K562 (cell line): ENCODE data around the gene TTC33. TPM values are rescaled to one million over a fixed set of nuclear protein-coding genes. Genes with fewer than 3 reads are reported as not detected.
"Not testable (repeated sequence)": the region's sequence is repeated elsewhere in the genome, so short reads cannot be mapped to it uniquely, and the experiment has no call there.

ENCODE experiments used
- ATAC-seq: fragments of 200-7000 bp; cut with Tn5 transposase; 3 replicates; pipeline ENCODE4 v1.9.1; 2020; ENCODE audit warnings: moderate library complexity
- BruUV-seq: library from RNA; stranded (reverse); fragments of 400-500 nt; replicated peaks from 2 replicates; lab custom pipeline; 2021; lab: Mats Ljungman, UMichigan
- CTCF ChIA-PET: fragments of 300-600 bp; formaldehyde crosslinking; extraction: SDS; loops from one replicate; lab custom pipeline; 2021; ENCODE audit warnings: low intra/inter-chr PET ratio; lab: Yijun Ruan, JAX
- POLR2A ChIA-PET: fragments of 300-600, 350-650 bp; sonication (Branson Sonifier 250); formaldehyde crosslinking; extraction: SDS; loops from one replicate; lab custom pipeline; 2021; ENCODE audit warnings: antibody characterized with exemption, inconsistent platforms; lab: Yijun Ruan, JAX
- DNase-seq, 4 experiments: peaks; one replicate each; pipeline versions ENCODE4 v3.0.0 to v3.0.0-alpha.2; 2011 to 2018; ENCODE audit warnings: low spot score in 3 of 4, mixed read lengths in 3 of 4; ENCODE audit errors: extremely low read depth in 1 of 4
- FAIRE-seq: peaks from 2 replicates; lab custom pipeline; 2011; peaks lifted over from hg19 to GRCh38; lab: Jason Lieb, UNC
- H2AFZ ChIP-seq: 2 replicates; pipeline ENCODE4 v1.6.0; 2011; ENCODE audit warnings: low read depth, low read length, control low read depth, inconsistent platforms
- H3K27ac ChIP-seq: fragments of 200-600 bp; 3 replicates; pipeline ENCODE4 v1.8.0; 2011; ENCODE audit warnings: low read depth, mild to moderate bottlenecking, control low read depth, inconsistent platforms, low read length, moderate library complexity, mixed read lengths; ENCODE audit errors: extremely low read depth
- H3K27me3 ChIP-seq, 2 experiments: fragments of 300-600 bp in 1 of 2; 2 replicates in 1 of 2; 3 replicates in 1 of 2; pipeline versions ENCODE4 v1.6.0 to v1.8.0; 2011; ENCODE audit warnings: inconsistent platforms in 2 of 2, low read length in 2 of 2, mild to moderate bottlenecking in 1 of 2, mixed read lengths in 1 of 2, moderate library complexity in 1 of 2; ENCODE audit not compliant: control insufficient read depth in 2 of 2, insufficient read depth in 2 of 2
- H3K36me3 ChIP-seq: fragments of 300-600 bp; 3 replicates; pipeline ENCODE4 v1.8.0; 2011; ENCODE audit warnings: mild to moderate bottlenecking, low read length, inconsistent platforms; ENCODE audit not compliant: control insufficient read depth, insufficient read depth
- H3K4me1 ChIP-seq, 2 experiments: fragments of 200-600 bp in 1 of 2; replicated peaks in 1 of 2; 2 replicates in 1 of 2; 3 replicates in 1 of 2; pipeline versions ENCODE4 v1.5.1 to v1.8.0; 2011; ENCODE audit warnings: inconsistent platforms in 2 of 2, low read length in 2 of 2, mild to moderate bottlenecking in 1 of 2, mixed read lengths in 1 of 2, moderate library complexity in 1 of 2; ENCODE audit not compliant: control insufficient read depth in 2 of 2, insufficient read depth in 2 of 2
- H3K4me2 ChIP-seq: 2 replicates; pipeline ENCODE4 v1.6.1; 2011; ENCODE audit warnings: low read length, control low read depth, inconsistent platforms, mixed read lengths; ENCODE audit not compliant: insufficient read depth
- H3K4me3 ChIP-seq: fragments of 200-600 bp; sonication (generic), shearing (Covaris generic); 2 replicates; pipeline ENCODE4 v1.5.1; 2016; ENCODE audit warnings: control low read depth, inconsistent platforms
- H3K79me2 ChIP-seq: fragments of 200-600 bp; 3 replicates; pipeline ENCODE4 v1.8.0; 2011; ENCODE audit warnings: low read length, inconsistent platforms; ENCODE audit not compliant: control insufficient read depth, insufficient read depth
- H3K9ac ChIP-seq, 2 experiments: 2 replicates each; pipeline versions ENCODE4 v1.6.0 to v1.6.1; 2011; ENCODE audit warnings: low read depth in 2 of 2, low read length in 2 of 2, control low read depth in 1 of 2, inconsistent platforms in 1 of 2, mild to moderate bottlenecking in 1 of 2, mixed read lengths in 1 of 2; ENCODE audit not compliant: insufficient read depth in 1 of 2
- H3K9me1 ChIP-seq: one replicate; pipeline ENCODE4 v1.6.0; 2011; ENCODE audit warnings: inconsistent platforms, mild to moderate bottlenecking, low read length, moderate library complexity; ENCODE audit not compliant: control insufficient read depth, insufficient read depth
- H3K9me3 ChIP-seq: replicated peaks from 2 replicates; pipeline ENCODE4 v1.5.1; 2011; ENCODE audit warnings: low read depth, low read length, inconsistent platforms; ENCODE audit not compliant: control insufficient read depth, insufficient read depth
- H4K20me1 ChIP-seq: replicated peaks from 2 replicates; pipeline ENCODE4 v1.6.1; 2011; ENCODE audit warnings: low read length, inconsistent platforms, mixed read lengths; ENCODE audit not compliant: control insufficient read depth, insufficient read depth
- CXXC5 ChIP-seq: fragments of 250-450 bp; sonication (Bioruptor Pico); IDR thresholded peaks from 2 replicates; pipeline ENCODE4 v1.8.0; 2022; ENCODE audit warnings: inconsistent platforms, mild to moderate bottlenecking, moderate library complexity
- HEY1 ChIP-seq: fragments of 250-450 bp; sonication (Bioruptor Pico); IDR thresholded peaks from 2 replicates; pipeline ENCODE4 v1.5.0; 2020; ENCODE audit warnings: mild to moderate bottlenecking, moderate library complexity, borderline replicate concordance
- KHSRP ChIP-seq: fragments of 450-650 bp; IDR thresholded peaks from 2 replicates; pipeline ENCODE4 v1.6.1; 2017
- PCBP2 ChIP-seq: fragments of 200-400 bp; formaldehyde crosslinking; IDR thresholded peaks from 2 replicates; pipeline ENCODE4 v1.6.1; 2018; ENCODE audit warnings: low read length, low read depth, mild to moderate bottlenecking, moderate library complexity; ENCODE audit not compliant: poor library complexity, severe bottlenecking
- PPARD ChIP-seq: fragments of 250-450 bp; sonication (Bioruptor Pico); IDR thresholded peaks from 2 replicates; pipeline ENCODE4 v1.8.0; 2022; ENCODE audit warnings: inconsistent platforms, mild to moderate bottlenecking, moderate library complexity
- ZBTB7A ChIP-seq: IDR thresholded peaks from 2 replicates; pipeline ENCODE4 v1.6.1; 2011; ENCODE audit warnings: low read depth, mild to moderate bottlenecking, low read length, moderate library complexity, borderline replicate concordance; ENCODE audit not compliant: control insufficient read depth
- ZNF212 ChIP-seq: fragments of 450-650 bp; formaldehyde crosslinking; IDR thresholded peaks from 2 replicates; pipeline ENCODE4 v1.4.0; 2020; ENCODE audit warnings: mild to moderate bottlenecking
- WGBS: fragments of 100-300 bp; shearing (Covaris generic); methylation state at CpG from one replicate; pipeline ENCODE4 v1.1.6; 2016; ENCODE audit warnings: low coverage, mixed read lengths; ENCODE audit not compliant: insufficient coverage; ENCODE audit errors: missing lambda C conversion rate; 5-methylcytosine and 5-hydroxymethylcytosine counted together
- in situ Hi-C: fragments of 300-500 bp; cut with MboI; formaldehyde crosslinking; loops from 4 replicates; pipeline ENCODE4 v1.15.0; 2018; ENCODE audit warnings: inconsistent platforms, mixed read lengths
- intact Hi-C: fragments of 100-400 bp; cut with micrococcal nuclease; formaldehyde crosslinking; loops from 2 replicates; pipeline ENCODE4 v1.14.2; 2022
- polyA plus RNA-seq, 8 experiments: library from polyadenylated mRNA; depleted of rRNA in 4 of 8; stranded (reverse) in 5 of 8; unstranded in 3 of 8; fragments of >200 nt; fragmentation: Nextera tagmentation in 2 of 8; fragmentation: Illumina TruSeq in 1 of 8; extraction: Ambion mirVana in 2 of 8; extraction: Trizol in 1 of 8; gene quantifications; 2 replicates each; pipeline versions ENCODE4 v1.2.1 to v1.2.3, GENCODE V29; 2011 to 2014; ENCODE audit warnings: inconsistent platforms in 1 of 8, missing spikeins in 1 of 8
- total RNA-seq, 7 experiments: library from RNA; depleted of rRNA in 6 of 7; stranded (reverse); fragments of >200 nt in 6 of 7; fragmentation: Illumina TruSeq in 2 of 7; extraction: Trizol in 2 of 7; gene quantifications; 2 replicates each; pipeline versions ENCODE4 v1.2.1 to v1.2.3, GENCODE V29; 2011 to 2021; ENCODE audit warnings: low replicate concordance in 1 of 7
- TF ChIP-seq, protein P1 (sequence below): fragments of 250-450 bp; sonication (Bioruptor Pico); IDR thresholded peaks from 2 replicates; pipeline ENCODE4 v1.8.0; 2021; ENCODE audit warnings: moderate library complexity, mild to moderate bottlenecking, inconsistent platforms
- TF ChIP-seq, protein P2 (sequence below): IDR thresholded peaks from 2 replicates; pipeline ENCODE4 v1.6.1; 2016; ENCODE audit warnings: missing genetic modification characterization, missing compliant biosample characterization

The TTC33 gene
- total and polyA plus RNA-seq, 9 of the 15 experiments (the other 6 are each of a cell fraction or from before 2014, with no cell fraction given) = 11.5 to 24.9 (median 21.1) TPM

DNA sequence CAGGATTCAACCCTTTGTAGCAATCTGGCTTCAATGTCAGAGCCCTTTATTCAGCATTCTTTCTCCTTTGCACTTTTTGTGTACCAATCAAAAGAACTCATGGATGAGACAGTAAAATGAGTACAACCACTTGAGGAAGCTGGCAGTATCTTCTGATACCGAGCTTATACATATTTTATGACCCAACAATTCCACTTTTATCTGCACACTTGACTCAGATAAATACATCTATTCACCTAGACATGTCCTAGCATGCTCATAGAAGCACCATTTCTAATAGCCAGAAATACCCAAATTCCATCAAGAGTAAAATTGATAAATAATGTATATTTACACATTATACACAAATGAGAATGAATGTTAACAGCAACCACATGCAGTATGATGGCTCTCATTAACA is 187.2 kb downstream of the TTC33 start:
- H4K20me1 ChIP-seq = no peaks in the 10 kb centered on the region
- H2AFZ ChIP-seq = no peak overlapping the region
- H3K27me3 ChIP-seq = no peaks in the 10 kb centered on the region
- H3K79me2 ChIP-seq = no peaks in the 10 kb centered on the region
- DNase-seq (no peak), FAIRE-seq (no peak), ATAC-seq (no peak)
- H3K9me1 ChIP-seq = no peaks in the 10 kb centered on the region
- no peaks in the 10 kb centered on the region for H3K4me1 ChIP-seq
- no peak overlapping the region for H3K27ac ChIP-seq
- H3K4me3 ChIP-seq = no peak overlapping the region
- intact Hi-C loops (no loop called here), in situ Hi-C loops (no loop called here)
- 0% methylated on average over 1 of the region's 1 CpG for WGBS
- H3K4me2 ChIP-seq = no peak overlapping the region
- BruUV-seq = no TSS peak
- H3K9me3 ChIP-seq = no peaks in the 10 kb centered on the region
- ChIA-PET POLR2A (interaction anchor here (0.6 kb wide), 1 partner anchor 59 kb away, joined by 3 read pairs; no protein-coding TSS in a partner anchor), CTCF (no interaction called here)
- no peaks in the 10 kb centered on the region for H3K36me3 ChIP-seq
- no peak for TF ChIP-seq KHSRP
- TF ChIP-seq, protein P1, sequence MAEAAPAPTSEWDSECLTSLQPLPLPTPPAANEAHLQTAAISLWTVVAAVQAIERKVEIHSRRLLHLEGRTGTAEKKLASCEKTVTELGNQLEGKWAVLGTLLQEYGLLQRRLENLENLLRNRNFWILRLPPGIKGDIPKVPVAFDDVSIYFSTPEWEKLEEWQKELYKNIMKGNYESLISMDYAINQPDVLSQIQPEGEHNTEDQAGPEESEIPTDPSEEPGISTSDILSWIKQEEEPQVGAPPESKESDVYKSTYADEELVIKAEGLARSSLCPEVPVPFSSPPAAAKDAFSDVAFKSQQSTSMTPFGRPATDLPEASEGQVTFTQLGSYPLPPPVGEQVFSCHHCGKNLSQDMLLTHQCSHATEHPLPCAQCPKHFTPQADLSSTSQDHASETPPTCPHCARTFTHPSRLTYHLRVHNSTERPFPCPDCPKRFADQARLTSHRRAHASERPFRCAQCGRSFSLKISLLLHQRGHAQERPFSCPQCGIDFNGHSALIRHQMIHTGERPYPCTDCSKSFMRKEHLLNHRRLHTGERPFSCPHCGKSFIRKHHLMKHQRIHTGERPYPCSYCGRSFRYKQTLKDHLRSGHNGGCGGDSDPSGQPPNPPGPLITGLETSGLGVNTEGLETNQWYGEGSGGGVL (CRISPR knock-in tag) = no peak
- TF ChIP-seq PPARD = no peak
- TF ChIP-seq, protein P2, sequence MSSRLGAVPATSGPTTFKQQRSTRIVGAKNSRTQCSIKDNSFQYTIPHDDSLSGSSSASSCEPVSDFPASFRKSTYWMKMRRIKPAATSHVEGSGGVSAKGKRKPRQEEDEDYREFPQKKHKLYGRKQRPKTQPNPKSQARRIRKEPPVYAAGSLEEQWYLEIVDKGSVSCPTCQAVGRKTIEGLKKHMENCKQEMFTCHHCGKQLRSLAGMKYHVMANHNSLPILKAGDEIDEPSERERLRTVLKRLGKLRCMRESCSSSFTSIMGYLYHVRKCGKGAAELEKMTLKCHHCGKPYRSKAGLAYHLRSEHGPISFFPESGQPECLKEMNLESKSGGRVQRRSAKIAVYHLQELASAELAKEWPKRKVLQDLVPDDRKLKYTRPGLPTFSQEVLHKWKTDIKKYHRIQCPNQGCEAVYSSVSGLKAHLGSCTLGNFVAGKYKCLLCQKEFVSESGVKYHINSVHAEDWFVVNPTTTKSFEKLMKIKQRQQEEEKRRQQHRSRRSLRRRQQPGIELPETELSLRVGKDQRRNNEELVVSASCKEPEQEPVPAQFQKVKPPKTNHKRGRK = no peak
- TF ChIP-seq ZNF212 (CRISPR knock-in tag) = no peak
- no peak for TF ChIP-seq CXXC5 (CRISPR knock-in tag)
- TF ChIP-seq ZBTB7A = no peak
- TF ChIP-seq HEY1 (CRISPR knock-in tag) = no peak
- TF ChIP-seq PCBP2 = no peak
- no peak overlapping the region for H3K9ac ChIP-seq

DNA sequence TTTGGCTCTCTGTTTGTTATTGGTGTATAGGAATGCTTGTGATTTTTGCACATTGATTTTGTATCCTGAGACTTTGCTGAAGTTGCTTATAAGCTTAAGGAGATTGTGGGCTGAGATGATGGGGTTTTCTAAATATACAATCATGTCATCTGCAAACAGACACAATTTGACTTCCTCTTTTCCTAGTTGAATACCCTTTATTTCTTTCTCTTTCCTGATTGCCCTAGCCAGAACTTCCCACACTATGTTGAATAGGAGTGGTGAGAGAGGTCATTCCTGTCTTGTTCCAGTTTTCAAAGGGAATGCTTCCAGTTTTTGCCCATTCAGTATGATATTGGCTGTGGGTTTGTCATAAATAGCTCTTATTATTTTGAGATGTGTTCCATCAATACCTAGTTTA is 192.6 kb downstream of the TTC33 start:
- H3K9me1 ChIP-seq, H4K20me1 ChIP-seq, ATAC-seq, H3K27me3 ChIP-seq, H3K4me1 ChIP-seq, H3K9ac ChIP-seq, BruUV-seq, POLR2A ChIA-PET, intact Hi-C loops, FAIRE-seq, H3K79me2 ChIP-seq, H3K36me3 ChIP-seq, H3K4me2 ChIP-seq, CTCF ChIA-PET, H3K4me3 ChIP-seq, DNase-seq, H2AFZ ChIP-seq, H3K9me3 ChIP-seq, in situ Hi-C loops, H3K27ac ChIP-seq: not testable (repeated sequence)
